GM21737 (cell line): Measurements from ENCODE around the gene NRBP1.
"Not testable (repeated sequence)": the region's sequence is repeated elsewhere in the genome, so short reads cannot be mapped to it uniquely, and the experiment has no call there.

ENCODE experiments used
- ATAC-seq: cut with Tn5 transposase; IDR thresholded peaks from one replicate; pipeline ENCODE4 v1.9.1; 2021; ENCODE audit warnings: mild to moderate bottlenecking, moderate library complexity; ENCODE audit not compliant: unreplicated experiment

NRBP1 gene

GRCh38 chr2:27421660-27422250, 6.7 kb upstream of the NRBP1 start:
- ATAC-seq = no peak

GRCh38 chr2:27422958-27423357, 5.5 kb upstream of the NRBP1 start:
- ATAC-seq = no peak

- not testable (repeated sequence) for ATAC-seq
Measured at GRCh38 chr2:27425039-27425438, 3.4 kb upstream of the NRBP1 start.

GRCh38 chr2:27427863-27428212, 593 bp upstream of the NRBP1 start:
- ATAC-seq = no peak

GRCh38 chr2:27428978-27429541, 629 bp downstream of the NRBP1 start:
- ATAC-seq = peak; percentile 63

- no peak for ATAC-seq
Measured at GRCh38 chr2:27431395-27431794, 3.0 kb downstream of the NRBP1 start.

- ATAC-seq = no peak
Measured at GRCh38 chr2:27435628-27436027, 7.2 kb downstream of the NRBP1 start.

GRCh38 chr2:27441226-27441926, 12.9 kb downstream of the NRBP1 start:
- ATAC-seq = no peak

GRCh38 chr2:27441958-27442919, 13.8 kb downstream of the NRBP1 start, which contains the start of gene KRTCAP3:
Gene KRTCAP3 (plus strand): TSS chr2:27442381. CDS start chr2:27442413, 32 bp downstream.
- ATAC-seq = no peak

GRCh38 chr2:27442920-27443282, 14.5 kb downstream of the NRBP1 start:
- ATAC-seq = no peak

- ATAC-seq = no peak
Measured at GRCh38 chr2:27445155-27445554, 16.7 kb downstream of the NRBP1 start.

GRCh38 chr2:27445615-27446014, 17.2 kb downstream of the NRBP1 start:
- ATAC-seq = no peak

- no peak for ATAC-seq
Measured at GRCh38 chr2:27446057-27446456, 17.6 kb downstream of the NRBP1 start.

- no peak for ATAC-seq
Measured at GRCh38 chr2:27448381-27448780, 19.9 kb downstream of the NRBP1 start.

GRCh38 chr2:27451095-27451494, 22.7 kb downstream of the NRBP1 start:
- no peak for ATAC-seq

GRCh38 chr2:27453968-27454367, 25.5 kb downstream of the NRBP1 start:
- no peak for ATAC-seq

GRCh38 chr2:27461118-27461517, 32.7 kb downstream of the NRBP1 start:
- no peak for ATAC-seq

- ATAC-seq = no peak
Measured at GRCh38 chr2:27464443-27464842, 36.0 kb downstream of the NRBP1 start.

- no peak for ATAC-seq
Measured at GRCh38 chr2:27471961-27472360, 43.5 kb downstream of the NRBP1 start.

GRCh38 chr2:27485496-27485895, 57.1 kb downstream of the NRBP1 start:
- ATAC-seq = no peak

GRCh38 chr2:27489118-27489497, 60.7 kb downstream of the NRBP1 start:
- ATAC-seq = no peak
